ENCODE measurements around the gene FBXO44. TPM values are rescaled to one million over a fixed set of nuclear protein-coding genes. Genes with fewer than 3 reads are reported as not detected.

Gene FBXO44
- total and polyA plus RNA-seq, 2 donors from 2014 or later = 22.5 to 66.6 TPM

GRCh38 chr1:11690397-11691301 lies 36.0 kb downstream of the FBXO44 start:
- Histone ChIP-seq H3K4me1 (ENCODE audit: control insufficient read depth in 2 of 3, insufficient read depth in 2 of 3, low read depth in 1 of 3, low read length in 3 of 3) (peaks cover 0 to 7% (median 0%) of the 10 kb centered on the region in 3 donors), H3K9ac (ENCODE audit: low read length in 3 of 3) (no peak overlapping the region), H3K4me3 (ENCODE audit: low read length in 3 of 3) (peak overlapping the region; percentile 49 to 52 (median 49)), H3K36me3 (ENCODE audit: control insufficient read depth in 2 of 3, insufficient read depth in 3 of 3, low read length in 3 of 3) (no peaks in the 10 kb centered on the region), H3K27me3 (ENCODE audit: control insufficient read depth, insufficient read depth, low read length) (peaks cover 2% of the 10 kb centered on the region), H3K27ac (ENCODE audit: low read depth in 2 of 2, low read length in 2 of 2) (no peak overlapping the region), H3K9me3 (ENCODE audit: control insufficient read depth in 2 of 3, insufficient read depth in 1 of 3, low read length in 3 of 3) (no peaks in the 10 kb centered on the region)
- TF ChIP-seq, protein P1, sequence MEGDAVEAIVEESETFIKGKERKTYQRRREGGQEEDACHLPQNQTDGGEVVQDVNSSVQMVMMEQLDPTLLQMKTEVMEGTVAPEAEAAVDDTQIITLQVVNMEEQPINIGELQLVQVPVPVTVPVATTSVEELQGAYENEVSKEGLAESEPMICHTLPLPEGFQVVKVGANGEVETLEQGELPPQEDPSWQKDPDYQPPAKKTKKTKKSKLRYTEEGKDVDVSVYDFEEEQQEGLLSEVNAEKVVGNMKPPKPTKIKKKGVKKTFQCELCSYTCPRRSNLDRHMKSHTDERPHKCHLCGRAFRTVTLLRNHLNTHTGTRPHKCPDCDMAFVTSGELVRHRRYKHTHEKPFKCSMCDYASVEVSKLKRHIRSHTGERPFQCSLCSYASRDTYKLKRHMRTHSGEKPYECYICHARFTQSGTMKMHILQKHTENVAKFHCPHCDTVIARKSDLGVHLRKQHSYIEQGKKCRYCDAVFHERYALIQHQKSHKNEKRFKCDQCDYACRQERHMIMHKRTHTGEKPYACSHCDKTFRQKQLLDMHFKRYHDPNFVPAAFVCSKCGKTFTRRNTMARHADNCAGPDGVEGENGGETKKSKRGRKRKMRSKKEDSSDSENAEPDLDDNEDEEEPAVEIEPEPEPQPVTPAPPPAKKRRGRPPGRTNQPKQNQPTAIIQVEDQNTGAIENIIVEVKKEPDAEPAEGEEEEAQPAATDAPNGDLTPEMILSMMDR (IDR thresholded peaks at IDR 0.05; ENCODE audit: borderline replicate concordance, extremely low read depth, insufficient read depth) = no peak
- DNase-seq = peak in 4 of 5 donors; percentile 81 to 93 (median 86)
- FAIRE-seq = no peak
- intact Hi-C loops (cut with DNase I) = no loop called here

GRCh38 chr1:11691302-11691914 lies 36.7 kb downstream of the FBXO44 start, which contains the start of gene DRAXIN:
DRAXIN (plus strand) TSS chr1:11691710; CDS start chr1:11706259, 14,549 bp downstream.
- H3K27me3 ChIP-seq (ENCODE audit: control insufficient read depth, insufficient read depth, low read length) = peaks cover 2% of the 10 kb centered on the region
- no peak within 1 kb of the TSS for H3K9ac ChIP-seq (ENCODE audit: low read length in 3 of 3)
- TF ChIP-seq, protein P1 (IDR thresholded peaks at IDR 0.05; ENCODE audit: borderline replicate concordance, extremely low read depth, insufficient read depth) = no peak
- no peak for FAIRE-seq
- intact Hi-C loops (cut with DNase I) = no loop called here
- peak within 1 kb of the TSS; percentile 49 to 52 (median 49) for H3K4me3 ChIP-seq (ENCODE audit: low read length in 3 of 3)
- H3K36me3 ChIP-seq (ENCODE audit: control insufficient read depth in 2 of 3, insufficient read depth in 3 of 3, low read length in 3 of 3) = no peaks in the 10 kb centered on the region
- no peaks in the 10 kb centered on the region for H3K9me3 ChIP-seq (ENCODE audit: control insufficient read depth in 2 of 3, insufficient read depth in 1 of 3, low read length in 3 of 3)
- peaks cover 0 to 7% (median 0%) of the 10 kb centered on the region in 3 donors for H3K4me1 ChIP-seq (ENCODE audit: control insufficient read depth in 2 of 3, insufficient read depth in 2 of 3, low read depth in 1 of 3, low read length in 3 of 3)
- H3K27ac ChIP-seq (ENCODE audit: low read depth in 2 of 2, low read length in 2 of 2) = no peak within 1 kb of the TSS
- DNase-seq = peak; percentile 62 to 85 (median 78)

GRCh38 chr1:11691928-11692711 lies 37.4 kb downstream of the FBXO44 start:
- intact Hi-C loops (cut with DNase I) = no loop called here
- no peaks in the 10 kb centered on the region for H3K9me3 ChIP-seq (ENCODE audit: control insufficient read depth in 2 of 3, insufficient read depth in 1 of 3, low read length in 3 of 3)
- DNase-seq = no peak
- no peak overlapping the region for H3K4me3 ChIP-seq (ENCODE audit: low read length in 3 of 3)
- no peaks in the 10 kb centered on the region for H3K36me3 ChIP-seq (ENCODE audit: control insufficient read depth in 2 of 3, insufficient read depth in 3 of 3, low read length in 3 of 3)
- TF ChIP-seq, protein P1 (IDR thresholded peaks at IDR 0.05; ENCODE audit: borderline replicate concordance, extremely low read depth, insufficient read depth) = no peak
- no peak overlapping the region for H3K27ac ChIP-seq (ENCODE audit: low read depth in 2 of 2, low read length in 2 of 2)
- peaks cover 2% of the 10 kb centered on the region for H3K27me3 ChIP-seq (ENCODE audit: control insufficient read depth, insufficient read depth, low read length)
- no peak overlapping the region for H3K9ac ChIP-seq (ENCODE audit: low read length in 3 of 3)
- H3K4me1 ChIP-seq (ENCODE audit: control insufficient read depth in 2 of 3, insufficient read depth in 2 of 3, low read depth in 1 of 3, low read length in 3 of 3) = peaks cover 0 to 7% (median 0%) of the 10 kb centered on the region in 3 donors
- no peak for FAIRE-seq
